ENCODE data around the gene UBE2I.

DNA sequence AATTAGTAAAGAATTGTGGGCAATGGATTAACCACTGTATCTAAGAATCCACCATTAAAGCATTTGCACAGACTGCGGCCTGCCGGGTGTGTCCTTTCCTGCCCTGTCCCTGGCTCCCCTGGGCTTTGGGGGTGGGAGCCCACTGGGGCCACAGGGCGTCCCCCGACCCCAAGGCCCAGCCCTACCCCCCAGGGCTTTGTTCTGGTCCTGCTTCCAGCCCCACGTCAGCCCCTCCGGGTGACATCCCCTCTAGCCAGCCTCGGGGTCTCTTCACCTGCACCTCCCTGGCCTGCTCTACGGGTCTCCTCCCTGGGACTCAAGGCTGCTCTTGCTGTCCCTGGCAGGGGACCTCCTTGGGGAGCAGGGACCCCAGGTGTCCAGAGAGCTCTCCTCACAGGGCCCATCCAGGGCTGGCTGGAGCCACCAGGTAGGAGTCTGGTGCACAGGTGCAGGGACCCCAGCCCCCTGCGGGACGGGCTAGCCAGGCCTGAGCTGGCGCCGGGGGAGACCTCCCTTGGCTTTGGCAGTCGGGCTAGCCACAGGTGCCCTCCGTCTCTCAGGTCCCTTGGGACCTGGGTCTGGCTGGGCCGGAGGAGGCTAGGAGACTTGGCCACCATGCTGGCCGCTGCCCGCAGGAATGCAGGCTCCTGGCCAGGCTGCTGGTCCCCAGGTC lies 17.6 kb downstream of the UBE2I start:
- TF ChIP-seq POLR2A (IDR thresholded peaks at IDR 0.05) = no peak
- TF ChIP-seq CTCF (IDR thresholded peaks at IDR 0.05) = no peak
